Smooth muscle cell (in vitro differentiated cells): ENCODE measurements around the gene AKT2. TPM values are rescaled to one million over a fixed set of nuclear protein-coding genes. Genes with fewer than 3 reads are reported as not detected.

Experiments used
- DNase-seq: peaks from one replicate; lab custom pipeline; 2025; ENCODE audit not compliant: unreplicated experiment; lab: John Stamatoyannopoulos, UW
- H2AFZ ChIP-seq: fragments of 200-600 bp; sonication (generic); 2 replicates; pipeline ENCODE4 v1.6.0; 2016; ENCODE audit warnings: antibody characterized with exemption, low read depth, mild to moderate bottlenecking
- H3F3A ChIP-seq: fragments of 200-600 bp; sonication (generic); 2 replicates; pipeline ENCODE4 v1.6.0; 2017; ENCODE audit warnings: antibody characterized with exemption, low read depth
- H3K27ac ChIP-seq: fragments of 200-600 bp; sonication (generic); 2 replicates; pipeline ENCODE4 v1.5.1; 2016; ENCODE audit warnings: low read depth, mild to moderate bottlenecking
- H3K27me3 ChIP-seq: fragments of 200-600 bp; sonication (generic); 2 replicates; pipeline ENCODE4 v1.6.1; 2016; ENCODE audit warnings: low read depth, mild to moderate bottlenecking
- H3K36me3 ChIP-seq: fragments of 200-600 bp; sonication (generic); 2 replicates; pipeline ENCODE4 v1.5.1; 2016; ENCODE audit warnings: low read depth
- H3K4me1 ChIP-seq: fragments of 200-600 bp; sonication (generic); 2 replicates; pipeline ENCODE4 v1.5.1; 2016; ENCODE audit warnings: low read depth
- H3K4me2 ChIP-seq: fragments of 200-600 bp; sonication (generic); 2 replicates; pipeline ENCODE4 v1.6.0; 2016; ENCODE audit warnings: mild to moderate bottlenecking
- H3K4me3 ChIP-seq: fragments of 200-600 bp; sonication (generic); 2 replicates; pipeline ENCODE4 v1.5.1; 2016; ENCODE audit warnings: mild to moderate bottlenecking
- H3K79me2 ChIP-seq: fragments of 200-600 bp; sonication (generic); 2 replicates; pipeline ENCODE4 v1.6.0; 2016; ENCODE audit warnings: low read depth, mild to moderate bottlenecking
- H3K9ac ChIP-seq: fragments of 200-600 bp; sonication (generic); 2 replicates; pipeline ENCODE4 v1.6.0; 2016; ENCODE audit warnings: low read depth
- H3K9me3 ChIP-seq: fragments of 200-600 bp; sonication (generic); replicated peaks from 2 replicates; pipeline ENCODE4 v1.5.1; 2016; ENCODE audit warnings: low read depth
- H4K20me1 ChIP-seq: fragments of 200-600 bp; sonication (generic); 2 replicates; pipeline ENCODE4 v1.6.0; 2016; ENCODE audit warnings: low read depth
- WGBS: methylation state at CpG from one replicate; pipeline ENCODE4 v1.1.7; 2016; ENCODE audit warnings: low lambda C conversion rate; 5-methylcytosine and 5-hydroxymethylcytosine counted together
- polyA plus RNA-seq: library from polyadenylated mRNA; unstranded; fragments of >200 nt; fragmentation: Nextera tagmentation; extraction: Ambion mirVana; gene quantifications from 2 replicates; pipeline ENCODE4 v1.2.1, GENCODE V29; 2016
- total RNA-seq: library from RNA; depleted of rRNA; stranded (reverse); fragments of >200 nt; gene quantifications from 2 replicates; pipeline ENCODE4 v1.2.3, GENCODE V29; 2014
- TF ChIP-seq, protein P1 (sequence below): fragments of 200-600 bp; sonication (generic); IDR thresholded peaks from 2 replicates; pipeline ENCODE4 v1.5.1; 2017; ENCODE audit warnings: borderline replicate concordance, mild to moderate bottlenecking, antibody characterized with exemption; ENCODE audit not compliant: insufficient read depth, poor library complexity, severe bottlenecking

AKT2 gene
- total and polyA plus RNA-seq, 2 experiments from 2014 or later, result 26.6 to 62.6 TPM

DNA sequence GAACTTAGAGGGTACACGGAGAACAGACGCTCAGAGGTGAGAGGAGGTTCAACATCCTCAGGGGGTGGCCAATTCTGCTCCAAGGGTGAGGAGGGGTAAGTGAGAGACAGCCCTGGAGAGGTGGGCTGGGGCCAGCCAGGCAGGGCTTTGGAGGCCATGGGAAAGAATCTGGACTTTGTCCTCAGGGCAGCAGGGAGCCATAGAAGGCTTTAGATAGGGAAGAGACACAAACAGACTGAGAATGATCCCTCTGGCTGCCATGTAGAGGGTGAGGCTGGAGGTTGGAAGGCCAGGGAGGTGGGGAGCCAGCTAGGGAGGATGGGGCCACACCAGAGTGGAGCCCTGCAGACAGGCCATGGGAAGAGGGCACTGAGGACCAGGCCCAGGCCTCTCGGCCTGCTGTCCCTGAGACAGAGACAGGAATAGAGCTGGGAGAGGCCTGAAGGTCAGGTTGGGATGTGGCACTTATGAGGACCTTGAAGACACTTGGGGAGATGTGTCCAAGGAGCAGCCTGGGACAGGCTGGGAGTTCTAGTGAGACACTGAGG is 29.5 kb downstream of the AKT2 start:
- TF ChIP-seq, protein P1, sequence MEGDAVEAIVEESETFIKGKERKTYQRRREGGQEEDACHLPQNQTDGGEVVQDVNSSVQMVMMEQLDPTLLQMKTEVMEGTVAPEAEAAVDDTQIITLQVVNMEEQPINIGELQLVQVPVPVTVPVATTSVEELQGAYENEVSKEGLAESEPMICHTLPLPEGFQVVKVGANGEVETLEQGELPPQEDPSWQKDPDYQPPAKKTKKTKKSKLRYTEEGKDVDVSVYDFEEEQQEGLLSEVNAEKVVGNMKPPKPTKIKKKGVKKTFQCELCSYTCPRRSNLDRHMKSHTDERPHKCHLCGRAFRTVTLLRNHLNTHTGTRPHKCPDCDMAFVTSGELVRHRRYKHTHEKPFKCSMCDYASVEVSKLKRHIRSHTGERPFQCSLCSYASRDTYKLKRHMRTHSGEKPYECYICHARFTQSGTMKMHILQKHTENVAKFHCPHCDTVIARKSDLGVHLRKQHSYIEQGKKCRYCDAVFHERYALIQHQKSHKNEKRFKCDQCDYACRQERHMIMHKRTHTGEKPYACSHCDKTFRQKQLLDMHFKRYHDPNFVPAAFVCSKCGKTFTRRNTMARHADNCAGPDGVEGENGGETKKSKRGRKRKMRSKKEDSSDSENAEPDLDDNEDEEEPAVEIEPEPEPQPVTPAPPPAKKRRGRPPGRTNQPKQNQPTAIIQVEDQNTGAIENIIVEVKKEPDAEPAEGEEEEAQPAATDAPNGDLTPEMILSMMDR, result no peak
- H3F3A ChIP-seq, result no peaks in the 10 kb centered on the region
- H3K27ac ChIP-seq, result no peak overlapping the region
- H3K79me2 ChIP-seq, result peaks cover 30% of the 10 kb centered on the region
- H3K36me3 ChIP-seq, result no peaks in the 10 kb centered on the region
- WGBS, result 95% methylated on average over 3 of the region's 3 CpGs
- H3K9ac ChIP-seq, result no peak overlapping the region
- H3K4me1 ChIP-seq, result no peaks in the 10 kb centered on the region
- H3K9me3 ChIP-seq, result no peaks in the 10 kb centered on the region
- H3K4me3 ChIP-seq, result no peak overlapping the region
- peaks cover 67% of the 10 kb centered on the region for H4K20me1 ChIP-seq
- no peak overlapping the region for H2AFZ ChIP-seq
- no peak for DNase-seq
- no peaks in the 10 kb centered on the region for H3K27me3 ChIP-seq
- no peak overlapping the region for H3K4me2 ChIP-seq

DNA sequence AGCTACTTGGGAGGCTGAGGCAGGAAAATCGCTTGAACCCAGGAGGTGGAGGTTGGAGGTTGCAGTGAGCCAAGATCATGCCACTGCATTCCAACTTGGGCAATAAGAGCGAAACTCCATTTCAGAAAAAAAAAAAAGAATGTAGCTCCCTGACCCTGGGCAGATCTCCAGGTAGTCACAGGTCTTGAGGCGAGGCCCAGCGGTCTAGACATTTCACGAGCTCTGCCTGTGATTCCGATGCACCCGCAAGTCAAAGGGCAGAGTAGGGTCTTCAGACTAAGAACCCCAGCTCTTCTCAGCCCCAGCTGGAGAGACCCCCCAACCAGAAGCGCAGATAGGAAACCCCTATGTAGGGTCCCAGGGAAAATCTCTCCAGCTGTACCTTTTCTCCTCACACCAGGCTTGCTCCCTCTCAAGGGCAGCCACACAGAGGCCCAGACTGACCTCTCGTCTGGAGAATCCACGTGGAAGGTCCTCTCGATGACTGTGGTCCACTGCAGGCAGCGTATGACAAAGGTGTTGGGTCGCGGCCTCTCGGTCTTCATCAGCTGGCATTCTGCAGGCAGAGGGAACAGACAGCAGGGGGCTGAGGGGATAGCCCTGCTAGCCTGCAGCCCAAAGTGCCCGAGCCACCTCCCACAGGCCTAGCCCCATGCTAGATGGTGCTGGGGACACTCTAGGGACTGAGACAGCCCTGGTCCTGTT is 30.3 kb downstream of the AKT2 start:
- Histone ChIP-seq H3K27ac (no peak overlapping the region), H3K4me1 (no peaks in the 10 kb centered on the region), H4K20me1 (peaks cover 63% of the 10 kb centered on the region), H3F3A (no peaks in the 10 kb centered on the region), H3K4me3 (no peak overlapping the region), H2AFZ (no peak overlapping the region), H3K79me2 (peaks cover 34% of the 10 kb centered on the region), H3K27me3 (no peaks in the 10 kb centered on the region), H3K9ac (no peak overlapping the region), H3K36me3 (no peaks in the 10 kb centered on the region), H3K9me3 (no peaks in the 10 kb centered on the region), H3K4me2 (no peak overlapping the region)
- TF ChIP-seq, protein P1, result no peak
- WGBS, result 97% methylated on average over 16 of the region's 16 CpGs
- no peak for DNase-seq

DNA sequence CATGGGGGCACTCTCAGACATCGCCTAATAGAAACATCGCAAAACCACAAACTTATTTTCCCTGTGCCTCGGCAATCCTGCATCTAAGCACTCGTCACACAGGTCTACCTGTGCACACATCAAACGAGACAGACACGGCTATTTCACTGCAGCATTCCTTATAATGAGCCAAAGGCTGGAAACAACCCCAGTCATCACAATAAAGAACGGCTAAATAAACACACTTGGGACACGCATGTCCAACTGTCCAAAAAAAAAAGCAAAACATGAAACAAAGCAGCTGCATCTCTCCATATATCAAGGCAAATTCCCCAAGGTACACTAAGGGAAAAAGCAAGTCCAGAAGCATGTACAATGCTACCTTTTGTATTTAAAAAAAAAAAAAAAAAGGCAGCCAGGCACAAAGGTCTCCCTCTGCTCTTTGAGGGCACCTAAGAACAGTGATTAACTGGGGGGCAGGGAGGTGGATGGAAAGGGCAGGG is 31.5 kb downstream of the AKT2 start:
- Histone ChIP-seq H4K20me1 (peaks cover 59% of the 10 kb centered on the region), H3F3A (no peaks in the 10 kb centered on the region), H3K27ac (no peak overlapping the region), H3K9me3 (no peaks in the 10 kb centered on the region), H3K79me2 (peaks cover 23% of the 10 kb centered on the region), H3K4me3 (no peak overlapping the region), H3K36me3 (no peaks in the 10 kb centered on the region), H3K4me2 (no peak overlapping the region), H3K27me3 (no peaks in the 10 kb centered on the region), H3K4me1 (no peaks in the 10 kb centered on the region), H2AFZ (no peak overlapping the region), H3K9ac (no peak overlapping the region)
- TF ChIP-seq, protein P1, result no peak
- WGBS, result 94% methylated on average over 8 of the region's 8 CpGs
- DNase-seq, result no peak
